PC-3 (cell line): Measurements from ENCODE around the gene LRRD1. TPM values are rescaled to one million over a fixed set of nuclear protein-coding genes. Genes with fewer than 3 reads are reported as not detected.

Source experiments
- ATAC-seq: fragments of 200-7000 bp; cut with Tn5 transposase; 2 replicates; pipeline ENCODE4 v1.9.1; 2020; ENCODE audit warnings: mild to moderate bottlenecking, moderate library complexity
- BruUV-seq: library from RNA; stranded (reverse); fragments of 400-500 nt; replicated peaks from 2 replicates; lab custom pipeline; 2021; lab: Mats Ljungman, UMichigan
- CTCF ChIA-PET: fragments of 300-600 bp; sonication (Branson Sonifier 250); formaldehyde crosslinking; loops from one replicate; lab custom pipeline; 2022; ENCODE audit warnings: antibody characterized with exemption; lab: Charles Lee
- POLR2A ChIA-PET: fragments of 300-600 bp; sonication (Branson Sonifier 250); formaldehyde crosslinking; loops from one replicate; lab custom pipeline; 2022; ENCODE audit warnings: antibody characterized with exemption; ENCODE audit not compliant: unreplicated experiment; lab: Charles Lee
- DNase-seq: peaks from one replicate; pipeline ENCODE4 v3.0.0-alpha.2; 2015
- H2AFZ ChIP-seq: fragments of 300-600 bp; sonication (generic); 2 replicates; pipeline ENCODE4 v1.6.0; 2016; ENCODE audit warnings: antibody characterized with exemption, low read length
- H3F3A ChIP-seq: fragments of 300-600 bp; sonication (generic); one replicate; pipeline ENCODE4 v1.6.0; 2017; ENCODE audit warnings: antibody characterized with exemption, low read length, control low read depth, mild to moderate bottlenecking; ENCODE audit not compliant: unreplicated experiment
- H3K27ac ChIP-seq: fragments of 300-600 bp; sonication (generic); 2 replicates; pipeline ENCODE4 v1.5.1; 2016; ENCODE audit warnings: mild to moderate bottlenecking, low read length
- H3K27me3 ChIP-seq: fragments of 300-600 bp; sonication (generic); 2 replicates; pipeline ENCODE4 v1.6.1; 2016; ENCODE audit warnings: low read length, mixed read lengths
- H3K36me3 ChIP-seq: fragments of 300-600 bp; sonication (generic); 2 replicates; pipeline ENCODE4 v1.6.1; 2016; ENCODE audit warnings: low read depth, mixed run types, low read length, mixed read lengths
- H3K4me1 ChIP-seq: fragments of 300-600 bp; sonication (generic); 2 replicates; pipeline ENCODE4 v1.5.1; 2016; ENCODE audit warnings: low read length; ENCODE audit not compliant: insufficient read depth
- H3K4me2 ChIP-seq: fragments of 300-600 bp; sonication (generic); 2 replicates; pipeline ENCODE4 v1.6.0; 2016; ENCODE audit warnings: low read length
- H3K4me3 ChIP-seq: fragments of 300-600 bp; sonication (generic); 2 replicates; pipeline ENCODE4 v1.5.1; 2016; ENCODE audit warnings: mild to moderate bottlenecking, low read length, mixed read lengths
- H3K79me2 ChIP-seq: fragments of 300-600 bp; sonication (generic); 2 replicates; pipeline ENCODE4 v1.6.1; 2017; ENCODE audit warnings: low read length, mixed read lengths
- H3K9ac ChIP-seq: fragments of 300-600 bp; sonication (generic); 2 replicates; pipeline ENCODE4 v1.6.0; 2016; ENCODE audit warnings: mild to moderate bottlenecking, low read length
- H3K9me2 ChIP-seq: fragments of 300-600 bp; sonication (generic); replicated peaks from 2 replicates; pipeline ENCODE4 v1.6.1; 2016; ENCODE audit warnings: mixed run types, low read length, mixed read lengths
- H3K9me3 ChIP-seq: fragments of 300-600 bp; sonication (generic); 2 replicates; pipeline ENCODE4 v1.6.1; 2016; ENCODE audit warnings: low read length, mixed read lengths
- H4K20me1 ChIP-seq: fragments of 300-600 bp; sonication (generic); 2 replicates; pipeline ENCODE4 v1.6.1; 2016; ENCODE audit warnings: low read length, mixed read lengths
- EZH2 ChIP-seq: fragments of 300-600 bp; sonication (generic); IDR thresholded peaks from one replicate; pipeline ENCODE4 v1.6.1; 2017; ENCODE audit warnings: antibody characterized with exemption, mild to moderate bottlenecking, low read length; ENCODE audit not compliant: unreplicated experiment
- EZH2phosphoT487 ChIP-seq: fragments of 300-600 bp; sonication (generic); IDR thresholded peaks from 2 replicates; pipeline ENCODE4 v1.6.1; 2018; ENCODE audit warnings: mild to moderate bottlenecking, antibody characterized with exemption, low read length, borderline replicate concordance
- intact Hi-C: fragments of 100-400 bp; cut with micrococcal nuclease; formaldehyde crosslinking; loops from 2 replicates; pipeline ENCODE4 v1.9.0; 2023
- microRNA-seq: library from miRNA; unstranded; fragments of <30 nt; microRNA quantifications from one replicate; pipeline ENCODE4 v1.1.0, GENCODE V29; 2020; ENCODE audit not compliant: unreplicated experiment
- total RNA-seq: library from RNA; depleted of rRNA; stranded (reverse); fragments of >200 nt; gene quantifications from 2 replicates; pipeline ENCODE4 v1.2.3, GENCODE V29; 2014; rRNA removed
- TF ChIP-seq, protein P1 (sequence below): fragments of 300-600 bp; sonication (generic); conservative IDR thresholded peaks from 2 replicates; pipeline ENCODE4 v1.5.1; 2017; ENCODE audit warnings: antibody characterized with exemption, low read depth, mild to moderate bottlenecking, low read length

Gene LRRD1
- total RNA-seq, 1 experiment from 2014 or later = not detected

GRCh38 chr7:92100534-92100933 is 78.4 kb downstream of the LRRD1 start:
- intact Hi-C loops = no loop called here
- H3K4me3 ChIP-seq = no peak overlapping the region
- H3K9me3 ChIP-seq = no peaks in the 10 kb centered on the region
- no peaks in the 10 kb centered on the region for H3K9me2 ChIP-seq
- no peak for ATAC-seq
- H3K79me2 ChIP-seq = no peaks in the 10 kb centered on the region
- H3K4me1 ChIP-seq = no peaks in the 10 kb centered on the region
- H2AFZ ChIP-seq = no peak overlapping the region
- ChIA-PET POLR2A (no interaction called here), CTCF (no interaction called here)
- H3K27me3 ChIP-seq = no peaks in the 10 kb centered on the region
- H3K36me3 ChIP-seq = no peaks in the 10 kb centered on the region; the same call in 1 of the 2 replicates
- no peaks in the 10 kb centered on the region for H4K20me1 ChIP-seq
- H3F3A ChIP-seq = no peaks in the 10 kb centered on the region
- H3K4me2 ChIP-seq = no peak overlapping the region
- H3K9ac ChIP-seq = no peak overlapping the region
- DNase-seq = no peak
- H3K27ac ChIP-seq = no peak overlapping the region
- no TSS peak for BruUV-seq
- TF ChIP-seq, protein P1, sequence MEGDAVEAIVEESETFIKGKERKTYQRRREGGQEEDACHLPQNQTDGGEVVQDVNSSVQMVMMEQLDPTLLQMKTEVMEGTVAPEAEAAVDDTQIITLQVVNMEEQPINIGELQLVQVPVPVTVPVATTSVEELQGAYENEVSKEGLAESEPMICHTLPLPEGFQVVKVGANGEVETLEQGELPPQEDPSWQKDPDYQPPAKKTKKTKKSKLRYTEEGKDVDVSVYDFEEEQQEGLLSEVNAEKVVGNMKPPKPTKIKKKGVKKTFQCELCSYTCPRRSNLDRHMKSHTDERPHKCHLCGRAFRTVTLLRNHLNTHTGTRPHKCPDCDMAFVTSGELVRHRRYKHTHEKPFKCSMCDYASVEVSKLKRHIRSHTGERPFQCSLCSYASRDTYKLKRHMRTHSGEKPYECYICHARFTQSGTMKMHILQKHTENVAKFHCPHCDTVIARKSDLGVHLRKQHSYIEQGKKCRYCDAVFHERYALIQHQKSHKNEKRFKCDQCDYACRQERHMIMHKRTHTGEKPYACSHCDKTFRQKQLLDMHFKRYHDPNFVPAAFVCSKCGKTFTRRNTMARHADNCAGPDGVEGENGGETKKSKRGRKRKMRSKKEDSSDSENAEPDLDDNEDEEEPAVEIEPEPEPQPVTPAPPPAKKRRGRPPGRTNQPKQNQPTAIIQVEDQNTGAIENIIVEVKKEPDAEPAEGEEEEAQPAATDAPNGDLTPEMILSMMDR = no peak
- TF ChIP-seq EZH2phosphoT487 (no peak), EZH2 (no peak)

DNA sequence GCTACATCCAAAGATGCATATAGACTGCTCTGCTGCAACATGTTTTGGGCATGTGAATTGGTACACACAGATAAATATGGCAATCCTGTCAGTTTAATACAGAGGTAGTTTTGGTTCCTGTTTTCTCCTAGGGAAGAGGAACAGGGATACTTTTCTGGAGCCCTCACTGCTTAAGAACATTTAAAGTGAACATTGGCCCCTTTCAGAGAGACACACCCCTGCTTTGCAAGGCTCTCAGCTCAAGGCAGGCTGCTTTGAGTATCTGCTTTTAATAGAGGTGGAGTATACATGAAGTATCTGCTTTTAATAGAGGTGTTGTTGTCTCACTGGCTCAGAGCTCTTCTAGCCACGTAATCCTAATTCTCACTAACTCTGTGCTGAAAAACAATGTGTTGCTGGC is 83.6 kb downstream of the LRRD1 start:
- no peaks in the 10 kb centered on the region for H3F3A ChIP-seq
- H3K36me3 ChIP-seq = peaks cover 4% of the 10 kb centered on the region
- no peaks in the 10 kb centered on the region for H3K79me2 ChIP-seq
- no TSS peak for BruUV-seq
- TF ChIP-seq EZH2 (no peak), EZH2phosphoT487 (no peak)
- TF ChIP-seq, protein P1 = no peak
- ChIA-PET POLR2A (no interaction called here), CTCF (interaction anchor here (0.6 to 0.8 kb wide), 2 partner anchors 36 to 37 kb away, joined by 4 read pairs; no protein-coding TSS in a partner anchor)
- ATAC-seq (no peak), DNase-seq (no peak)
- H3K27me3 ChIP-seq = no peaks in the 10 kb centered on the region
- no peaks in the 10 kb centered on the region for H3K4me1 ChIP-seq
- H3K27ac ChIP-seq = no peak overlapping the region
- H3K9me2 ChIP-seq = no peaks in the 10 kb centered on the region
- H3K9me3 ChIP-seq = no peaks in the 10 kb centered on the region
- no peak overlapping the region for H3K4me2 ChIP-seq
- no peak overlapping the region for H2AFZ ChIP-seq
- no peak overlapping the region for H3K4me3 ChIP-seq
- intact Hi-C loops = no loop called here
- H3K9ac ChIP-seq = no peak overlapping the region
- no peaks in the 10 kb centered on the region for H4K20me1 ChIP-seq

Small RNAs within 50 kb of the gene (microRNA-seq; reads per million reads assigned to microRNA genes)
- gene MIR1285-1 = not detected

Other genes with a start within 250 kb of the LRRD1 start
- 23.9 and 24.9 TPM in 2 replicates for gene AKAP9, start 238.3 kb downstream of the LRRD1 start, total RNA-seq
- 52.3 and 58.3 TPM in 2 replicates for gene CYP51A1, start 44.7 kb downstream of the LRRD1 start, total RNA-seq
- 23.7 and 46.4 TPM in 2 replicates for gene KRIT1, start 66.8 kb upstream of the LRRD1 start, total RNA-seq
- 25.1 and 32.1 TPM in 2 replicates for gene ANKIB1, start 66.8 kb upstream of the LRRD1 start, total RNA-seq